EH (cell line): ENCODE measurements around the gene ARL14EP.

Experiments
- DNase-seq: peaks from one replicate; pipeline ENCODE4 v3.0.0-alpha.2; 2015; ENCODE audit warnings: low read depth

ARL14EP gene

DNA sequence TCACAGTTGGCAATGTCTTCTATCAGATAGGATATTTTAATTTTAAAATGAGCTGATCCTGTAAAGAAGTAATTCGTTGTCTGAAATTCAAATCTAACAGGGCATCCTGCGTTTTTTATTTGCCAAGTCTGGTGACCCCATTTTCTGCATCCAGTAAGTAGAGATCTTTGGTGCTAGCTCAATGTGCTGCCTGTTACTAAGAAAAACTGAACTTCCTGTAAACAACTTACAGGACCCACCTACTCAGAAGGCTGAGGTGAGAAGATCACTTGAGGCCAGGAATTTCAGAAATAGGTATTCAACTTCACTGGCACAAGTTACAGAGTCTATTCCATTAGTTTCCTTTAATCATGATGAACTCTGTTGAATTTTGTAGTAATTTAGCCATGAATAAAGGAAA is 4.0 kb downstream of the ARL14EP start:
- DNase-seq: no peak

DNA sequence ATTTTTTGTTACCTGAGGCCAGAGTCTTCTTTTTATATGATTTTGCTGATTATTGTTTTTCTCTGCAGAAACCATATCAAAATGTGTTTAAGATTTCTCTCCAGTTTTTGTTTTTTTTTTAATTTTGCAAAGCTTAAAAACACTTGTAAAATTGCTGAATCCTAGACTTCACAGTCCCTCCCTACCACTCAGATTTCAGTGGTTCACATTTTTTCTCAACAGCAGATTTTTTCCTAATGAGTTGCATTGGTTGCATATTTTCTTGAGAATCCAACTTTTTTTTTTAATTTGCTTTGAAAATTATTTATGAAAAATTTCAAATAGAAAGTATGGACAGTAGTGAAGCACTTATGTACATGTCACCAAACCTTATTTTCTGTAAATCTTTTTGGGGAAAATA is 5.8 kb downstream of the ARL14EP start:
- DNase-seq: peak; percentile 43

DNA sequence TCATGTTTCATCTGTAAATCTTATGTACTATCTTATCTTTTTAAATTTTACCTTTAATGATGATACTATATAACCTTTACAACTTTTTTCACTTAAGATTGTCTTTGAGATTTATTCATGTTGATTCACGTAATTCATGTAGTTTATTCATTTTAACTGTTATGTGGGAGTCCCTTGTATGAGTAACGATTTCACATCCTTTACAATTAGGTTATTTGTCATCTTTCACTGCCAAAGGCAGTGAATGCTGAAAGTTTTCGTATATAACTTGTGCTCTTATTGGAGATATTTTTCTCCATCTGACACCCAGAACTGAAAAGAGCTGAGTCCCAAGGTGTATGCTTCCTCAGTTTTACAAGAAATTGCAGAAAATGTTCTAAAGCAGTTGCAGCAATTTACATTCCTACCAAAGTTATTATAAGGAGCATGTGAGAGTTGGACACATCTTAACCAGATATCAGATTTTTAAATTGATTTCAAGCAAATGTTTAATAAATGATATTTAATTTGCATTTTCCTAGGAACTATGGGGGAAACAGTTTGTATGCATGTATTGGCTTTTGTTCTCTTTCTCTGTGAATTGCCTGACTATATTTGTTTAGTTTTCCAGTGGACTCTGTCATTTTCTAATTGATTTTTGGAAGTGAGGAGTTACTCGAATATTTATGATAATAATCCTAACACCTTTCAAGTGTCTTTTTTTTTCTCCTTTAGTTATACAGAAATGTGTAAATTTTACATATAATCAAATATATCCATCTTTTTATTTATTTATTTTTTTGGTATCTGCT is 6.4 kb downstream of the ARL14EP start:
- no peak for DNase-seq

DNA sequence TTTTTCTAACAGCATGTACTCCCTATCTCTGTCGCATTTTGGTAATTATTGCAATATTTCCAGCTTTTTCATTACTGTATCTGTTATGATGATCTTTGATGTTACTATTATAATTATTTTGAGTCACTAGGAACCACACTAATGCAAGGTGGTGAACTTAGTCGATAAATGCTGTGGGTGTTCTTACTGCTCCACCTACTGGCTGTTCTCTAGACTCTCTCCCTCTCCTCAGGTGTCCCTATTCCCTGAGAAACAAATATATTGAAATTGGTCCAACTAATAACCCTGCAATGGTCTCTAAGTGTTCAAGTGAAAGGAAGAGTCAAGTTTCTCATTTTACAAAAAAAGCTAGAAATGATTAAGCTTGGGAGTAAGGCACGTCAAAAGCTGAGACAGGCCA is 10.5 kb downstream of the ARL14EP start:
- peak; percentile 18 for DNase-seq

DNA sequence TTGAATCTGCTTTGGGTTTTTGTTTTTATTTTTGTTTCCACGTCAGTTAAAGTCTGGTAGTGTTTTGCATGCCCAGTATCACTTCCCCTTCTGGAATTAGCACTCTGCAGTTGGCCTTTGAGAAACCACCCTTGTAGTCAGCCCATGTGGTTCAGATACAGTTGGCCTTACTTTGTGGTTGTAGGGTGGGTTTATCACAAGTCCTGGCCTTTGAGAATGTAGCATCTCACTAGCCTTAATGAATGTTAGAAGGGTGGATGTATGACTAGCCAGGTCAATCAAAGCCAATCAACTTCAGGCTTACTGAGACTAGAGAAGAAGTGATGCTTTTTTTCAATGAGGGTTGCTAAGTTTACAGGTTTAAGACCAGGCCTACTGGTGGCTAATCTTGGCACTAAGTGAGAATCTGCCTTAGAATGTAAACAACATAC is 19.8 kb downstream of the ARL14EP start:
- DNase-seq: no peak

DNA sequence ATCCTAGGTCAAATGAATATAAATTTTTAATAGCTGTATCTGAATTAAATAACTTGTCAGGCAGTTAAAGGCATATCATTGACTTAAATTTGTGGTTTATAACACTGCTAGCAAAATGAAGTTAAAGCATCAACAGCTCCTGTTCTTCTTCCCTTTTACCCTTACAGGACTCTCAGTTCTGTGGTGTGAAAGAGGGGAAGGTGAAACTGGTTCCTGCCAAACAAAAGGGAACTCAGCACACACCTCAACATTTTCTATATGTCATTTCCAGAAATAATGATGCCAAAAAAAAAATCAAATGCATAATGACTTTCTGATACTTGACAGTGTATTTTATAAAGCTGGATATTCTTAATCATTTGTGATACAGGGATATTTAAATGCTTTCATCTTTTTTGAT is 21.2 kb downstream of the ARL14EP start:
- no peak for DNase-seq

DNA sequence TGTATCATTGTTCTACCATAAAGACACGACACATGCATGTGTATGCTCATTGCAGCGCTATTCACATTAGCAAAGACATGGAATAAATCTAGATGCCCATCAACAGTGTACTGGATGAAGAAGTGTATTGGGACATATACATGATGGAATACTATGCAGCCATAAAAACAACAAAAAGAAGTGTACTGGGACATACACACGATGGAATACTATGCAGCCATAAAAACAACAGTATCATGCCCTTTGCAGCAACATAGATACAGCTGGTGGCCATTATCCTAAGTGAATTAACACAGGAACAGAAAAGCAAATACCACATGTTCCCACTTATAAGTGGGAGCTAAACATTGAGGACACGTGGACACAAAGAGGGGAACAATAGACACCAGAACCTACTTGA is 22.7 kb downstream of the ARL14EP start:
- DNase-seq: no peak

DNA sequence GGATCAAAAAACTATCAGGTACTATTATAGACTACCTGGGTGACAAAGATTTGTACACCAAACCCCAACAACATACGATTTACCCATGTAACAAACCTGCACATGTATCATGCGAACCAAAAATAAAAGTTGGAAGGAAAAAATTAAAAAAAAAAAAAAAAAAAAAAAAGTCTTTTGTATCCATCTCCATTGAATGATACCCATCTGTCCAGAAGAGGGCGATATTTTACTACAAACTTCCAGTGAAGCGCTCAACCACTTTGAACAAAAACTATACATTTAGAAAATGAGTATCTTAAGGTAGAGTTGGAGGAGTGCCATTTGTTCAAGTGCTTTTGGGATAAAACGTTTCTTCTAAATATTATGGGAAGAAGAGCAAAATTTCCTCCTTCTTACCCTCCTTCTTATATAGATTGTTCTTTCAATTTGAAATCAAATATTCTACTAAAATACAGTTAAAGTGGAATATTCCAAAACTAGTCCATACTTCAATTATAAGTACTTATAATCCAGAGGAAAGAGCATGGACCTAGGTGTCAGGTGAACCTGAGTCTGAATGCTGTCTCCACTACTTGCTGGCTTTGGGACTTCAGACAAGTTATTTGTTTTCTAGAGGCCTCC is 23.3 kb downstream of the ARL14EP start:
- peak; percentile 63 for DNase-seq

DNA sequence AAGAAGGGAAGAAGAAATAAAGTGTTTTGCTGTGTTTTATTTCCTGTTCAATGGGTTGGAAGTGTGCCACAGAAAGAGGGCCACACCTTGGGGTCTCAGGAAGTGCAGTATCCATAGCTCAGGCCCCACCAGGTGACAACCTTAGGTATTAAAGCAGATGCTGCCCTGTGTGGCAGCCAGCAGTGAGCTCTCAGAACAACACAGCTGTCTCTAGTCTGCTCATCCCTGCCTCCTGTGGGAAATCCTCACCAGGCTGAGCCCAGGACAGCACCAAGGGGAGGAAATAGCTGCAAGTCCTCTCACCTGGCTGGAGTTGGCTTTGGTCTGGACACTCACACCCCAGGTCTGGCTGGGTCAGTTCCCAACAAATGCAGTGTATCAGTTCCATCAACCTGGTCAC is 25.1 kb downstream of the ARL14EP start:
- no peak for DNase-seq

DNA sequence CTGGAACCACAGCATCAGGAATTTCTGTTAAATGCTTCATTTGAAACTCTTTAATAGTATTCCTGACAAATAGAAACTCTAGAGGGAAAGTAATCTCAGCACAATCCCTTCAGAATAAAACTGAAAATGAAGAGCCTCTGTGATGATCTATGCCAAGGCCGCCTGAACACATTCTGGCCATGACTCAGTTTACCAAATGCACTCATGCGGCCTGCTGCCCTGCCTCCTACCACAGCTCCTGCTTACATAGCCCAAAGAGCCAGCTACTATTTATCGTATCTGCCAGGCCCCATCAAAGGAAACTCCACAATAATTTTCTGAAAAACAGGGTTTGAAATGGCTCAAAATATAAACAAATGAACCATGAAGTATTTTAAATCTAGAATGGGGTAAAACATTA is 27.0 kb downstream of the ARL14EP start:
- no peak for DNase-seq

DNA sequence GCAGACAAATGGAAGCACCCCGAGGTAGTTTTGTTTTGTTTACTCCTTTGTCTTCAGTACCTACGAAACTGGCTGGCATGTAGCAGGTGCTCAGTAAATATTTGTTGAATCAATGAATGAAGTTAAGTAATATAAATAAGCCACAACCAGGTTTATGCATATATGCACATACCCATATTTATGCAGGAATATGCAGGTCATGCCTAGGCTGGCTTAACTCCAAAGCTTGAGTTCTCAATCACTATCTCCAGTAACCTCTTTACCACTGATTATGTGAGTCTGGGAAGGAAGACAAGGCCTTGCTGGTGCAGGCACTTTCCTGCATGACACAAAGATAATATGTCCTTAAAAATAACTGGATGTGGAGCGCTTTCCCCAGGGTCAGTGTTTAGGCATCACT is 27.5 kb downstream of the ARL14EP start:
- no peak for DNase-seq

DNA sequence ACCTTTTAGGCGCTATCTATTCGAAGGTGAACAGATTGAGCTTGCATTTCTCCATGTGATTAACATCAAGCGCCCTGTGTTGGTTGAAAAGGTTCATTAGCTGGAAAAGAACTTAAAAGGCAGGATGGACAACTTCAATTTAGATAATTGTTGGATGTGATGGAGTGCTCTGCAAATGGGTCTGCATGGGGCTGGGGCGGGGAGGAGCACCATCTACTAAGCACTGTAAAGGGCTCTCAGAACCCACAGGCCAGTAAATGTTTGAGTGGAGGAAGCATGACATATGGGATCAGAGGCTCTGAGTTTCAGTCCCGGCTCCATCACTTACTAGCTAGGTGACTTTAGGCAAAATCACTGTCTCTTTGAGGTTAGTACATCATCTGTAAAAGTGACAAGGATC is 28.2 kb downstream of the ARL14EP start:
- no peak for DNase-seq

DNA sequence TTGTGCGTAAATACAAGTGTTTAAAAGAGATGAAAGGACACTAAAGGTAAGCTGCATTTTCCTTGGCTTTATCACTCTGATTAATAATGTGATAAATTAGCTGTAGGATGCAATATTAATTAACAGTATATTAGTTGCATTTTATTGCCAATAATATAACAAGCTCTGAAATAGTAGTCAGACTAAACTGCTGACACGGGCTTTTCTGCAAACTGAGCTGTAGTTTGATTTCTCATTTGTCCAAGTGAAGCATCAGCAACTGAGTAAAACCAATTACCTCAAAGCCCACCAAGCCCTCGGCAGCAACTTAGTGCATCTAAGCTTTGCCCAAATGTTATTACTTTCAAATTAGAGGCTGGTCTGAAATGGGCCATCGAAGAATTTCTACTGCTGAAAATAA is 33.5 kb downstream of the ARL14EP start:
- no peak for DNase-seq

DNA sequence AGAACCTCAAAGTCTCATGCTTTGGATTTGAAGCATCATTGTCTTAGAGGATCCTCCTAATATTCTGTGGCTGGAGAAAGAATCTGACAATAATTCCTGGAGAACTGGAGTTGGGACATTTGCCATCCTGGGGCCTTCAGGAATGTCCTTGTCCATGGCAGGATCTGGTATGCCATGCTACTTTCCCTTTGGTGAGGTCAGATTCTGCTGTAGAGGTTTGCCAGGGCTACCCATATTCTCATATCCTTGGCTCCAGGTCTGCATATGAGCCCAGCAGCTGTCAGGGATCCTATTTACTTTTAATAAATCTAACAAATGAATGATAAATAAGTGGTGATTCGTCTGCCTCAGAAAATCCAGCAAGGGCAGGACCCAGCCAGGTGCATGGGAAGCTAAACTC is 35.0 kb downstream of the ARL14EP start:
- DNase-seq: no peak

DNA sequence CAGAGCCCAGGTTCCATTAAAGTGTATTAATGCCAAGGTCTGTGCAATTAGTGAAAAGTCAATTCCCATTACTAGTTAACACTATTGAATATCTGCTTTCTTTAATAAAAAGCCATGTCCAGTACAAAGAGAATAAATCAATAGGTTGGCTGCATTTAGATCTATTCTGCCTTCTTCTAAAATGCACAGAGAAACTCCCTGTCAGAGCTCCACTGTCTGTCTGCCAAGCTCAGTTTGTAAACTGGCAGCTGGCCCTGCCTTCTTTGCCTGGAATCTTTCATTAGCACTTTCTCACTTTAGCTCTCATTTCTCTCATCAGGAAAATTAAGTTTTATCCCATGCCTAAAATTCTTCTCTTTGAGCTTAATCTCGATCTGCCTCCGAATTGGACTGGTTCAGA is 35.6 kb downstream of the ARL14EP start:
- no peak for DNase-seq

DNA sequence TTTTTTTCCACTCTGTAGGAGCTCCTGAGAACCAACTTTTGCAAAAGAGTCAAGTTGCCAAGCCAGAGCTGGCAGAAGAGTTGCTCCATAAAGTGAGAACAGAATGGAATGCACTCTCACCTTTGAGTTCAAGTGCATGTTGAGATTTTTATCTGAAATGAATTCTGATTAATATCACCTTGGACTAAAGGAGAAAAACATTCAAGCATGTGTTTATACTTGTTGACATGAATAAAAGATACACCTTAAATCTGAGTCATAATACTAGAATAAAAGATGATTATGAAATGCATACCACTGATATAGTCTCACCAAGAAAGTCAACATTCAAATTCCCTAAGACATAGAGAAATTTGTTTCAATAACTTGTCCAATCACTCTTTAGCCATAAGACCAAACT is 37.8 kb downstream of the ARL14EP start:
- DNase-seq: no peak

DNA sequence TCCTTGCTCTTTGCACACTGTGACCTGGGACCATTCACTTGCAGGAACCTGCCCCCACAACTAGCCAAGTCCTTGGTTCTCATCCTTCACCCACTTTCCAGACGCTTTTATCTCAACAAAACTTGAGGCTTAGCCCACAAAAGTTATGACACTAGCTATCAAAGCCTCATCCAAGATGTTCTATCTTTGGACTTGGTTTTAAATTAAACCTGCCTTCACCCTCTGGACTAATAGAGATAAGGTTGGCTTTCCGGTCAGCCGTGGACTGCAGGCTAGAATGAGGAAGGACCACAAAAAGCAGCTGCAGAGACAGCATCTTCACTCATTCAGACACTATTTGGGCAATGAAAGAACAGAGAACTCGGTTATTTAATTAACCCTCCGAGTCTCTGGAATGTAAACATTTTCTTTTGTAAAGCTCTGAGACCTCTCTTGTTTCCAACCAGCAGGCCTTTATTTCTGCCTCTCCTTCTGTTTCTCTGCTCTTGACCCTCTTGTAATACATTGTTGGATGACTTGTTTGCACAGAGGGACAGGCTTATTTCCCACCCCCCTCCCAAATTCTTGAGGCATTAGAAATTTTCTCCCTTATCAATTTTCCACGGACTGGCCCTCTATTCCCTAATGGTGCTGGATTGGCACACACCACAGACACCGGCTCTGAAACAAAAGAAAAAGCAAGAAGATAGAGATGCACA is 41.4 kb downstream of the ARL14EP start:
- DNase-seq: no peak

DNA sequence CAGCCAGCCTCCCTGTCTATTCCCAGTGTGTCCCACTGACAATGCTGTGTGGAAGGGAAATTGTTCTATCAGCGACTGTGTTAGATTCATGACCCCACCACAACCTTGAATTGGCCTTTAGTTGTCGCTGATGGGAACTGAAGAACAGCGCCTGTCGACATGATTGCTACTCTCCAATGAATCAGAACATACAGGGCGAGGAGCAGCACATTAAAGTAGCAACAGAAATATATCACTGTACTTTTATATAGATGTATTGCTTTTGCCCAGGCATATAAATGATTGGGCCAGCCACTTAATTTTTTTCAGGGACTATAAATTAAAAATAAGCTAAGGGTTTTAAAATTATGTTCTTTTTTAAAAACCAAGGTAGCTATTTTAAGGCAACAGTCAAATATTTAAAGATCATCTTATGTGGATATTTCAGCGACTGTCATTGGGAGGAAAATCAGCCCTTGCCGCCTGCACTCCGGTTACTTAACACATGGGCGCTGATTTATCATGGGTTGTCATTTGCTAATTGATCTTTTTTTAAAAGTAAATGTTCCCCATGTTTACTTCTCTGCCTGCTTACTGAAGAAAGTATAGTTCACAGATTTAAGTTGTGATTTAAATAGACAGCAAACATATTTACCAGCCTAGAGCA is 42.1 kb downstream of the ARL14EP start:
- no peak for DNase-seq

DNA sequence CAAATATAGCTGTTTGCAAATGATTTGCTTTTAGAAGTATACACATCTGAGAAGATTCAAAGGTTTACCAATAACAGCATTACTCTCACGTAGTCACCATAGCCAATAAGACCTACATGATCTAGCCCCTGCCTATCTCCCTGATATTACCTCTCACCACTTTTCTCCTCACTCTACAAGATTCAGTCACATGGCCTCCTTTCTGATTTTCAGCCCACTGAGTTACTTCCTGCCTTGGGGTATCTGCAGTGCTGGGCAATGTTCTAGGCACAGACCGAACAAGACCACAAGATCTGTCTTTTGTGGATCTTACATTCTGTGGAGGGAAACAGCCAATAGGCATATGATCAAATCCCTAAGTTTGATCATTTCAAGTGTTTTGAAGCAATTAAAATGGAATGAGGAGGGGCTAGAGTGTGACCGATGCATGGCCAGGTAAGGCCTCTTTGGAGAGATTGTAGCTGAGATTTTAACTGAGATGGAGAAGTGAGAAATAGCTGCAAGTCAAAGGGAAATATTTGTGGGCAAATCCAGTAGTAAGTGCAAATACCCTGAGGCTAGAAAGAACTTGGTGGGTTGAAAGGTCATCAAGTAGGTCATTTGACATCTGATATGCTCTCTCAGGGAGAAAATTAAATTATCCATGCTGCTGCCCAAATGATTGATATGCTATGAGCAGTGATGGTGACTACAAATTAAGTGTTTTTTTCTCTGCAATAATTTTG is 43.1 kb downstream of the ARL14EP start:
- DNase-seq: no peak

DNA sequence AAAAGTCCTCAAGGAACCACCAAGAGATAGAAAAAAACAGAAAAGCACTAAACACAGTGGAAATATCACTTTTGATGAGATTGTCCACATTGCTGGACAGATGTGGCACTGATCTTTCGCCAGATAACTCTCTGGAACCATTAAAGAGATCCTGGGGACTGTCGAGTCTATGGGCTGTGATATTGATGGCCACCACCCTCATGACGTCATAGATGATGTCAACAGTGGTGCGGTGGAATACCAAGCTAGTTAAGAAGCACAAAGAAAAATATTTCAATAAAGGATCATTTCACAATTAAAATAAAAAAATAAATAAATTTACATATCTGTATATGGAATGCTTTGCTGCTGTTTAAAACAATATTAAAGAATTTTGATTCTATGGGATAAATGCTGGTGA is 45.5 kb downstream of the ARL14EP start:
- DNase-seq: no peak

DNA sequence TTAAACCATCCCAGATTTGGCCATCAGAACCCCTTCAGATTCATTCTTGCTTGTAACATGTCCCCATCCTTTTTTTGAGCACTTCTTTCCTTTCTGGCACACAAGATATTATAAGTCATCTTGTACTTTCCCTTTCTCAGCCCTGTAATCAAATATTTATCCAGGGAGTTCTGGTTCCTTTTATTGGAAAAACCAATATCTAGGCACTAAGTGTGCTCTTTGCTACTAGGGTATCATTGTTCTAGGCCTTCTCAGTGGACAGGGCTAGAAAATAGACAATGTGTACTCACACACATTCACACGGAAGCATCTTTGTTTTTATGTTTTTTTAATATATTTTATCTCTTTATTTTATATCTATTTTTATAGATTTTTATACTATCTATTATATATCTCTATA is 47.3 kb downstream of the ARL14EP start:
- no peak for DNase-seq

DNA sequence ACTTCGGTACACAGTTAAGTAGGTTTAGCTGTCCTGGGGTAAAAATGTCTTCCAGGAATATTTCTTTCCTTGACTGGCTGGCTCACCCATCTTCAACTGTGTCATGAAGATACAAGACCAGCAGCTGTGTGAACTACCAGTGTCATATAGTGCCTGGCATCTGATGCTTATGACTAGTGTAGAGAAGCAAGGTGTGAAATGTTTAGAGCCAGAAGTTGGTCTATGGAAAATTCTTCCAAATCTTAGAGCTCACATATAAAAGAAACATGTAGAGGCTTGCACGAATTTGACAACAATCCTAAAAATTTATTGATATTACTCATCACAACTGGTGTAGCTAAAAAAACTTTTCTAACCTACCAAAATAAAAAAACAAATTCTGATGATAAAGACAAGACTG is 54.4 kb downstream of the ARL14EP start:
- DNase-seq: peak; percentile 1
